Right atrium auricular region (tissue), 2 donors: Measurements from ENCODE around the gene USP6. TPM values are rescaled to one million over a fixed set of nuclear protein-coding genes. Genes with fewer than 3 reads are reported as not detected.

Experiments used
- DNase-seq: peaks from one replicate; pipeline ENCODE4 v3.0.0-alpha.2; 2019; ENCODE audit warnings: low spot score
- H3K27ac ChIP-seq, 2 donors: fragments of 200-600 bp; sonication (generic); 1 replicate in 1 of 2; 2 replicates in 1 of 2; pipeline ENCODE4 v1.5.1; 2016 to 2019
- H3K27me3 ChIP-seq, 2 donors: fragments of 200-600 bp; sonication (generic); one replicate each; pipeline versions ENCODE4 v1.5.1 to v1.6.0; 2017 to 2019
- H3K36me3 ChIP-seq: fragments of 200-600 bp; sonication (generic); one replicate; pipeline ENCODE4 v1.5.1; 2016
- H3K4me1 ChIP-seq, 2 donors: fragments of 200-600 bp; sonication (generic); one replicate each; pipeline versions ENCODE4 v1.5.1 to v1.6.0; 2017 to 2019
- H3K4me3 ChIP-seq, 2 donors: fragments of 200-600 bp; sonication (generic); 1 replicate in 1 of 2; 2 replicates in 1 of 2; pipeline ENCODE4 v1.5.1; 2017 to 2019; ENCODE audit warnings: mild to moderate bottlenecking in 1 of 2, moderate library complexity in 1 of 2
- H3K9me3 ChIP-seq, 2 donors: fragments of 200-600 bp; sonication (generic); one replicate each; pipeline ENCODE4 v1.5.1; 2019
- CTCF ChIP-seq, 2 donors: fragments of 200-600 bp; sonication (generic); IDR thresholded peaks; one replicate each; pipeline ENCODE4 v1.5.1; 2019; ENCODE audit warnings: antibody characterized with exemption in 2 of 2
- total RNA-seq, 2 donors: library from RNA; depleted of rRNA; stranded (reverse); fragments of >200 nt; gene quantifications; one replicate each; pipeline ENCODE4 v1.1.0, GENCODE V29; 2016

USP6 gene
- total RNA-seq, 2 donors from 2014 or later: not detected

- Histone ChIP-seq H3K36me3 (no peaks in the 10 kb centered on the region), H3K4me1 (peaks cover 0 to 21% of the 10 kb centered on the region in 2 donors), H3K27ac (peak within 1 kb of the TSS; percentile 82 to 88), H3K4me3 (peak within 1 kb of the TSS; percentile 94 to 95), H3K9me3 (peaks cover 0 to 16% of the 10 kb centered on the region in 2 donors), H3K27me3 (no peaks in the 10 kb centered on the region)
- TF ChIP-seq CTCF (IDR thresholded peaks at IDR 0.05): peak; percentile 47 to 76
- peak; percentile 95 for DNase-seq
These were observed 75.9 kb downstream of the USP6 start, which contains the start of gene ZNF594 for GRCh38 chr17:5191541-5192417. Gene ZNF594, minus strand, starts transcription at chr17:5191868. Its CDS starts 7,612 bp downstream, at chr17:5184256.

GRCh38 chr17:5194346-5194745 is 78.5 kb downstream of the USP6 start:
- Histone ChIP-seq H3K36me3 (no peaks in the 10 kb centered on the region), H3K27ac (no peak overlapping the region), H3K9me3 (no peaks in the 10 kb centered on the region), H3K4me1 (peaks cover 0 to 21% of the 10 kb centered on the region in 2 donors), H3K27me3 (no peaks in the 10 kb centered on the region), H3K4me3 (no peak overlapping the region)
- no peak for DNase-seq
- TF ChIP-seq CTCF (IDR thresholded peaks at IDR 0.05): no peak

GRCh38 chr17:5198472-5198871 is 82.6 kb downstream of the USP6 start:
- H3K36me3 ChIP-seq: no peaks in the 10 kb centered on the region
- DNase-seq: no peak
- no peaks in the 10 kb centered on the region for H3K27me3 ChIP-seq

GRCh38 chr17:5200360-5200759 is 84.5 kb downstream of the USP6 start:
- Histone ChIP-seq H3K9me3 (no peaks in the 10 kb centered on the region), H3K4me3 (no peak overlapping the region), H3K27ac (no peak overlapping the region), H3K27me3 (no peaks in the 10 kb centered on the region), H3K4me1 (no peaks in the 10 kb centered on the region), H3K36me3 (no peaks in the 10 kb centered on the region)
- DNase-seq: no peak
- TF ChIP-seq CTCF (IDR thresholded peaks at IDR 0.05): no peak

More at GRCh38 chr17:5198472-5198871, 82.6 kb downstream of the USP6 start:
- Histone ChIP-seq H3K4me3 (no peak overlapping the region), H3K27ac (no peak overlapping the region), H3K9me3 (no peaks in the 10 kb centered on the region), H3K4me1 (no peaks in the 10 kb centered on the region)
- TF ChIP-seq CTCF (IDR thresholded peaks at IDR 0.05): no peak

GRCh38 chr17:5201011-5201410 is 85.2 kb downstream of the USP6 start:
- no peaks in the 10 kb centered on the region for H3K9me3 ChIP-seq
- no peaks in the 10 kb centered on the region for H3K27me3 ChIP-seq
- no peaks in the 10 kb centered on the region for H3K36me3 ChIP-seq
- TF ChIP-seq CTCF (IDR thresholded peaks at IDR 0.05): no peak
- H3K4me1 ChIP-seq: no peaks in the 10 kb centered on the region
- H3K4me3 ChIP-seq: no peak overlapping the region
- no peak for DNase-seq
- H3K27ac ChIP-seq: no peak overlapping the region
